Body of pancreas (tissue), 4 donors: Measurements from ENCODE around the gene FAM174B.

Source experiments
- CTCF ChIP-seq, 7 experiments: fragments of 450-650 bp in 4 of 7; fragments of 200-600 bp in 3 of 7; sonication (generic) in 3 of 7; IDR thresholded peaks; one replicate each; pipeline ENCODE4 v1.5.1; 2016 to 2019; ENCODE audit warnings: antibody characterized with exemption in 7 of 7
- POLR2A ChIP-seq, 3 donors: fragments of 450-650 bp; IDR thresholded peaks; one replicate each; pipeline ENCODE4 v1.6.1; 2016; ENCODE audit warnings: antibody characterized with exemption in 3 of 3, mild to moderate bottlenecking in 2 of 3

GRCh38 chr15:92648190-92648875 lies 7.2 kb downstream of the FAM174B start:
- TF ChIP-seq CTCF (IDR thresholded peaks at IDR 0.05) (no peak), POLR2A (IDR thresholded peaks at IDR 0.05) (peak in 1 of 3 donors; percentile 7)
